Immature natural killer cell (primary cell): ENCODE measurements around the gene HIGD2B. TPM values are rescaled to one million over a fixed set of nuclear protein-coding genes. Genes with fewer than 3 reads are reported as not detected.
"Not testable (repeated sequence)": the region's sequence is repeated elsewhere in the genome, so short reads cannot be mapped to it uniquely, and the experiment has no call there.

Source experiments
- DNase-seq, 3 donors: peaks; one replicate each; pipeline ENCODE4 v3.0.0; 2022; ENCODE audit warnings: mixed read lengths in 1 of 3
- H3K27ac Mint-ChIP-seq, 6 donors: one replicate each; pipeline ENCODE4 v1.8.0; 2020; ENCODE audit warnings: mixed read lengths in 6 of 6, mild to moderate bottlenecking in 5 of 6, inconsistent platforms in 4 of 6, moderate library complexity in 3 of 6
- H3K27me3 Mint-ChIP-seq, 3 donors: one replicate each; pipeline ENCODE4 v1.8.0; 2020 to 2021; ENCODE audit warnings: low read depth in 3 of 3, mild to moderate bottlenecking in 3 of 3, mixed read lengths in 3 of 3, moderate library complexity in 3 of 3, inconsistent platforms in 1 of 3
- H3K36me3 Mint-ChIP-seq, 3 donors: one replicate each; pipeline ENCODE4 v1.8.0; 2020; ENCODE audit warnings: mixed read lengths in 3 of 3, inconsistent platforms in 2 of 3, mild to moderate bottlenecking in 2 of 3
- H3K4me1 Mint-ChIP-seq, 2 donors: one replicate each; pipeline ENCODE4 v1.8.0; 2020; ENCODE audit warnings: inconsistent platforms in 2 of 2, mild to moderate bottlenecking in 2 of 2, mixed read lengths in 2 of 2, moderate library complexity in 1 of 2
- H3K4me3 Mint-ChIP-seq, 5 donors: one replicate each; pipeline ENCODE4 v1.8.0; 2020; ENCODE audit warnings: mild to moderate bottlenecking in 5 of 5, mixed read lengths in 5 of 5, inconsistent platforms in 3 of 5, moderate library complexity in 3 of 5
- H3K9me3 Mint-ChIP-seq, 6 donors: one replicate each; pipeline ENCODE4 v1.8.0; 2020; ENCODE audit warnings: mild to moderate bottlenecking in 6 of 6, mixed read lengths in 6 of 6, inconsistent platforms in 4 of 6, moderate library complexity in 3 of 6
- polyA plus RNA-seq, 3 donors: library from polyadenylated mRNA; unstranded; fragments of 300-500 nt; fragmentation: Illumina TruSeq; gene quantifications; one replicate each; pipeline ENCODE4 v1.2.3, GENCODE V29; 2021

HIGD2B gene
- polyA plus RNA-seq = not detected

DNA sequence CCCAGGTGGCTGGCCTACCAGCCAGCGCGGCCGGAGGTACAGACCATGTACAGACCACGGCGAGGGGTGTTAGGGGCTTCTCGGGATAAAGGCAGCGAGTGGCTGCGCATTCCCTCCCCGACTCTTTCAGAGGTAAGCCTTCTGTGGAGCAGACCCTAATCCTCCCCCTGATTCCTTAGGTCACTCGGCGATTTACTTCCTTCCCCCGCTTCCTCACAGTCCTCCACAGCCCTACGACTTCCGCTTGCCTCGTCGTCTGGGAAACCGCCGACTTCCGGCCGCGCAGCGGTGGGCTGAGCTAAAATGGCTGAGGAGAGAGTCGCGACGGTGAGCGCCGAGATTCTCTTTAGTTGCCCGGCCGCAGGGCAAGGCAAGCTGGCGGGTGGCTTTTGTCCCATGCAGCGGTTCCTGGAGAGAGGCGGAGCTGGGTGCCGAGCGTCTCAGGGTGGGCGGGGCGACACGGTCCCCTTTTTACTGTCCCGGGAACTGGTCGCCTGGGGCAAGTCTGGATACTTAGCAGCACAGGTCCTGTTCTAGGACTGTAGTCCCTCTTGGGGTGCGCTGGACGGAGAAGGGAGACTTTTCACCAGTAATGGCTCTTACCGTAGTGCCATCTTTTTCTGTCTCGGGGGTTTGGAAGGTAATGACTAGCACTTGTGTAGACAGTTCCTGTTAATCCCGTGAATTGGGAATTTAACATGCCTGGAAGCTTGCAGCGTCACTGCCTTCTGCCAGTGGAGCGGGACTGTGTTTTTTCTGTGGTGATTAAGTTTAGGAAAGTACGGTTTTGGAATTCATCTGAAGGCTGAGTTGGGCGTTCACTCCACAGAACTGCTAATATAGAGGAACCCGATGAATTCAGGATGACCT, at the start of gene HIGD2B, which contains the start of gene BBS4:
TSS of gene HIGD2B (minus strand) at position 258 of the 870 bp plus-strand sequence. CDS start 9,808 bp downstream, outside the sequence.
TSS of gene BBS4 (plus strand) at position 283 of the 870 bp plus-strand sequence. CDS start at position 304, 21 bp downstream.
- H3K36me3 Mint-ChIP-seq = no peaks in the 10 kb centered on the region
- peak within 1 kb of the TSS; percentile 93 to 99 (median 96) for H3K4me3 Mint-ChIP-seq
- H3K4me1 Mint-ChIP-seq = peaks cover 18 to 22% of the 10 kb centered on the region in 2 donors
- no peaks in the 10 kb centered on the region for H3K9me3 Mint-ChIP-seq
- peak within 1 kb of the TSS; percentile 92 to 98 (median 96) for H3K27ac Mint-ChIP-seq
- peaks cover 4 to 18% (median 10%) of the 10 kb centered on the region in 3 donors for H3K27me3 Mint-ChIP-seq
- DNase-seq = peak; percentile 88 to 89 (median 89)

- Mint-ChIP-seq H3K4me1 (peaks cover 14 to 28% of the 10 kb centered on the region in 2 donors), H3K4me3 (no peak overlapping the region), H3K9me3 (no peaks in the 10 kb centered on the region), H3K36me3 (peaks cover 12 to 41% (median 27%) of the 10 kb centered on the region in 3 donors), H3K27ac (peak overlapping the region in 1 of 6 donors; percentile 55), H3K27me3 (no peaks in the 10 kb centered on the region)
- no peak for DNase-seq
Observed at GRCh38 chr15:72735111-72735510, 49.1 kb upstream of the HIGD2B start.

DNA sequence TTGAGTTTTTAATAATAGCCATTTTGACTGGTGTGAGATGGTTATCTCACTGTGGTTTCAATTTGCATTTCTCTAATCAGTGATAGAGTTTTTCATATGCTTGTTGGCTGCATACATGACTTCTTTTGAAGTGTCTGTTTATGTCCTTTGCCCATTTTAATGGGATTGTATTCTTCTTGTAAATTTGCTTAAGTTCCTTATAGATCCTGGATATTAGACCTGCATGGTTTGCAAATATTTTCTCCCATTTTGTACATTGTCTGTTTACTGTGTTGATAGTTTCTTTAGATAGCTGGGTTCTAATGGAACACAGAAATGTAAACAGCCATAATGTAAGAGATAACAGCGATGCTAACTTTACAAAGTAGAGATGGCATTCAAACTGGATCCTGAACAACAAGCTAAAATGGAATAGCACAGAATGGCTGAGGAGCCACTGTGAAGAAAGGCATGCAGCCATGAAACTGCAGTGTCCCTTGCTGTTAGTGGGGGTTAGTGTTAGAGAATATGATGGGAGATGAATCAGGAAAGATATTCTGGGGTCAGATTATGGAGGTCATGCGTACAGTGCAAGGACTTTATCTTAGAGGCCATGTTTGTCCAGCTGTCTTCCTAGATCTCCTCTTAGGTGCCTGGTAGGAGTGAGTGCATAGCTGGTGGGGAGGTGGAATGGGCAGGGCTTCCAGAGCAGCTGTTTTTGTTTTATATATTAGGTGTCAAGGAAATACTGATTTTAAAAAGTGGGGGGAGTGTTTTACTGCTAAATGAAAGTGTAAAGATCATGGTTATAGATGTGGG, 48.2 kb upstream of the HIGD2B start:
- Mint-ChIP-seq H3K4me1 (peaks cover 5 to 18% of the 10 kb centered on the region in 2 donors), H3K9me3 (no peaks in the 10 kb centered on the region), H3K27ac (peak overlapping the region in 4 of 6 donors; percentile 0 to 30 (median 14)), H3K36me3 (peaks cover 9 to 41% (median 27%) of the 10 kb centered on the region in 3 donors), H3K27me3 (no peaks in the 10 kb centered on the region), H3K4me3 (no peak overlapping the region)
- no peak for DNase-seq

- Mint-ChIP-seq H3K4me1 (peaks cover 0 to 11% of the 10 kb centered on the region in 2 donors), H3K27me3 (no peaks in the 10 kb centered on the region), H3K27ac (no peak overlapping the region), H3K9me3 (no peaks in the 10 kb centered on the region), H3K36me3 (peaks cover 14 to 37% (median 20%) of the 10 kb centered on the region in 3 donors), H3K4me3 (no peak overlapping the region)
- DNase-seq = no peak
Observed at GRCh38 chr15:72732516-72732915, 46.5 kb upstream of the HIGD2B start.

- H3K27me3 Mint-ChIP-seq = no peaks in the 10 kb centered on the region
- no peak overlapping the region for H3K4me3 Mint-ChIP-seq
- H3K4me1 Mint-ChIP-seq = peaks cover 0 to 11% of the 10 kb centered on the region in 2 donors
- peaks cover 17 to 36% (median 19%) of the 10 kb centered on the region in 3 donors for H3K36me3 Mint-ChIP-seq
- DNase-seq = no peak
- no peaks in the 10 kb centered on the region for H3K9me3 Mint-ChIP-seq
- H3K27ac Mint-ChIP-seq = no peak overlapping the region
Observed at GRCh38 chr15:72732086-72732485, 46.1 kb upstream of the HIGD2B start.

GRCh38 chr15:72728821-72729220, 42.8 kb upstream of the HIGD2B start:
- H3K4me1 Mint-ChIP-seq = peaks cover 0 to 6% of the 10 kb centered on the region in 2 donors

DNA sequence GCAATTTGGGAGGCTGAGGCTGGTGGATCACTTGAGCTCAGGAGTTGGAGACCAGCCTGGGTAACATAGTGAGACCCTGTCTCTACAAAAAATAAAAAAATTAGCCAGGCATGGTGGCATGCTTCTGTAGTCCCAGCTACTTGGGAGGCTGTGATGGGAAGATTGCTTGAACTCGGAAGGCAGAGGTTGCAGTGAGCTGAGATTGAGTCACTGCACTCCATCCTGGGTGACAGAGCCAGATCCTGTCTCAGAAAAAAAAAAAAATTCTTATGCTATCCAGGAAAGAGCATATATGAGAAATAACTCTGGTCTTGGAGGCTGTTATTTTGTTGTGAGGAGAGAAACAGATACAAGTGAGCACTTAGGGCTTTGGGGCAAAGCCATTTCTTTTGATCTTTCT, 42.3 kb upstream of the HIGD2B start:
- not testable (repeated sequence) for H3K27me3 Mint-ChIP-seq

More at GRCh38 chr15:72728821-72729220, 42.8 kb upstream of the HIGD2B start:
- Mint-ChIP-seq H3K27me3 (no peaks in the 10 kb centered on the region), H3K27ac (no peak overlapping the region), H3K4me3 (no peak overlapping the region), H3K9me3 (no peaks in the 10 kb centered on the region), H3K36me3 (peaks cover 10 to 23% (median 18%) of the 10 kb centered on the region in 3 donors)
- DNase-seq = no peak

GRCh38 chr15:72727154-72727553, 41.2 kb upstream of the HIGD2B start:
- no peak for DNase-seq
- H3K4me1 Mint-ChIP-seq = no peaks in the 10 kb centered on the region
- H3K4me3 Mint-ChIP-seq = no peak overlapping the region
- H3K27me3 Mint-ChIP-seq = no peaks in the 10 kb centered on the region
- peaks cover 10 to 26% (median 22%) of the 10 kb centered on the region in 3 donors for H3K36me3 Mint-ChIP-seq
- no peaks in the 10 kb centered on the region for H3K9me3 Mint-ChIP-seq
- no peak overlapping the region for H3K27ac Mint-ChIP-seq

More for the DNA sequence above, 42.3 kb upstream of the HIGD2B start:
- not testable (repeated sequence) for H3K4me3 Mint-ChIP-seq, DNase-seq, H3K9me3 Mint-ChIP-seq, H3K4me1 Mint-ChIP-seq
- peaks cover 10 to 26% (median 22%) of the 10 kb centered on the region in 3 donors for H3K36me3 Mint-ChIP-seq
- H3K27ac Mint-ChIP-seq = peak overlapping the region in 1 of 6 donors; percentile 50

- not testable (repeated sequence) for H3K27me3 Mint-ChIP-seq, H3K9me3 Mint-ChIP-seq, DNase-seq, H3K4me3 Mint-ChIP-seq, H3K27ac Mint-ChIP-seq, H3K4me1 Mint-ChIP-seq
- H3K36me3 Mint-ChIP-seq = peaks cover 10 to 18% (median 17%) of the 10 kb centered on the region in 3 donors
Observed at GRCh38 chr15:72725851-72726250, 39.9 kb upstream of the HIGD2B start.

GRCh38 chr15:72725446-72725845, 39.5 kb upstream of the HIGD2B start:
- H3K4me3 Mint-ChIP-seq = no peak overlapping the region
- H3K9me3 Mint-ChIP-seq = no peaks in the 10 kb centered on the region
- H3K27ac Mint-ChIP-seq = no peak overlapping the region
- H3K27me3 Mint-ChIP-seq = no peaks in the 10 kb centered on the region
- H3K36me3 Mint-ChIP-seq = peaks cover 7 to 18% (median 17%) of the 10 kb centered on the region in 3 donors
- DNase-seq = no peak
- H3K4me1 Mint-ChIP-seq = no peaks in the 10 kb centered on the region

DNA sequence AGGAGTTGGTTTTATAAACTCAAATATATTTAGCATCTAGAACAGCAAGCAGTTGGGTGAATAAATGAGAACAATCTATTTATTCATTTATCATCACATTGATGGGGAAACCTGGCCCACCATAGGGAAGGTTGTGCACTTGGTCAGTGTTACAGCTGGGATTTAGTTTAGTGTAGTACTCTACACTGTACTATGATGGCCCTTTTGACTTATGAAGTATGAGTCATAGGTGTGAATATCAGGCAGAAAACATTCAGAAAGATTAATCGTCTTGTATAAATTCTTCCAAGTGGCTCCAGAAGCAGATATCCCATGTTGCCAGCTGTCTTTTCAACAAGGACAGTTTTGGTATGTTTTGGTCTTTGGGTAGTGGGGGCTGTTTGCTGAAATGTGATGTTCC, 38.0 kb upstream of the HIGD2B start:
- no peak for DNase-seq
- H3K36me3 Mint-ChIP-seq = peaks cover 6 to 21% (median 13%) of the 10 kb centered on the region in 3 donors
- H3K4me3 Mint-ChIP-seq = no peak overlapping the region
- no peaks in the 10 kb centered on the region for H3K27me3 Mint-ChIP-seq
- no peaks in the 10 kb centered on the region for H3K9me3 Mint-ChIP-seq
- H3K27ac Mint-ChIP-seq = no peak overlapping the region
- no peaks in the 10 kb centered on the region for H3K4me1 Mint-ChIP-seq

DNA sequence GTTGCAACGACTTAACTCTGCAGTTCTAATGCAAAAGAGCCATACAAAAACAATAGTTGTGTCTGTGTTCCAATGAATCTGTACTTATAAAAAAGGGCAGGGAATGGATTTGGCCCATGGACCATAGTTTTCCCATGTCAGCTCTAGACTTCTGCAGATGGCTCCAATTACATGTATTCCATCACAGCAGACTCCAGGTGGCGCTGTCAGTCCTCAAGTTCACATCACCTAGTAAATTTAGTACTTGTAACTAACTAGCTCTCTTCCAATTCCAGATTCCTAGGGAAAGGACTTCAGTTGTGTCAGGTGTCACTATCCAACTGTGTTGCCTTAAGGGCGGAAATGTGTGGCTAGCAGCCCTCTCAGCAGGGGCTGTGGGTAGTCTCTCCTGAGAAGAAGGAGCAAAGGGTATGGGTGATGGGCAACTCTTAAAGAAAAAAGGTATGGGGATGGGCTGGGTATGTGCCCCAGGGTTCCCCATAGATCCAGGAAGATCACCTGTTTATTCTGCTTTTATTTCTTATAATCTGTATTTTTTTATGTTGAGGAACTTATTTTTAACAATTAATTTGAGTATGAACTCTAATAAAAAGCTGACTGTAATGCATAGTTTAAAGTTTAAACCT, 36.2 kb upstream of the HIGD2B start:
- H3K27ac Mint-ChIP-seq = no peak overlapping the region

DNA sequence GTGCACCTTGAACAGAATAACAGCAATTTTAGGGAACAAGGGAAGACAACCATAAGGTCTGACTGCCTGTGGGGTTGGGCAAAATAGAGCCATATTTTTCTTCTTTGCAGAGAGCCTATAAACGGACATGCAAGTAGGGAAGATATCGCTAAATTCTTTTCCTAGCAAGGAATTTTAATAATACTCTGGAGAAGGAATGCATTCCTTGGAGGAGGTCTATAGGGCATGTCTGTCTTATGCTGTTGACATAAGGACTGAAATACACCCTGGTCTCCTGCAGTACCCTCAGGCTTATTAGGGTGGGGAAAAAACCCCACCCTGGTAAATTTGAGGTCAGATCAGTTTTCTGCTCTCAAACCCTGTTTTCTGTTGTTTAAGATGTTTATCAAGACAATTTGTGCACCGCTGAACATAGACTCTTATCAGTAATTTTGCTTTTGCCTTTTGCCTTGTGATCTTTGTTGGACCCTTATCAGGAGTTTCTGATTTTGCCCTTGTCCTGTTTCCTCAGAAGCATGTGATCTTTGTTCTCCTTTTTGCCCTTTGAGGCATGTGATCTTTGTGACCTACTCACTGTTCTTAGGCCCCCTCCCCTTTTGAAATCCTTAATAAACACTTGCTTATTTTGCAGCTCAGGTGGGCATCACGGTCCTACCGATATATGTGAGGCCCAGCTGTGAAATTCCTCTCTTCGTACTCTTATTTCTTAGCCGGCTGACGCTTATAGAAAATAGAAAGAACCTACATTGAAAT, 22.7 kb upstream of the HIGD2B start:
- peaks cover 13 to 15% (median 15%) of the 10 kb centered on the region in 3 donors for H3K36me3 Mint-ChIP-seq
- not testable (repeated sequence) for DNase-seq, H3K4me3 Mint-ChIP-seq, H3K4me1 Mint-ChIP-seq, H3K9me3 Mint-ChIP-seq, H3K27me3 Mint-ChIP-seq
- peak overlapping the region in 1 of 6 donors; percentile 32 for H3K27ac Mint-ChIP-seq

More for the DNA sequence above, 36.2 kb upstream of the HIGD2B start:
- Mint-ChIP-seq H3K27me3 (no peaks in the 10 kb centered on the region), H3K4me1 (no peaks in the 10 kb centered on the region), H3K9me3 (no peaks in the 10 kb centered on the region), H3K36me3 (peaks cover 8 to 29% (median 8%) of the 10 kb centered on the region in 3 donors), H3K4me3 (no peak overlapping the region)
- DNase-seq = peak; percentile 35 to 55 (median 51)
